Measurements from ENCODE around the gene CASTOR2. TPM values are rescaled to one million over a fixed set of nuclear protein-coding genes. Genes with fewer than 3 reads are reported as not detected.
"Not testable (repeated sequence)": the region's sequence is repeated elsewhere in the genome, so short reads cannot be mapped to it uniquely, and the experiment has no call there.

Gene CASTOR2
- 5.7 and 7.1 TPM in 2 replicates for total RNA-seq

GRCh38 chr7:74964511-74965119 is at the start of gene CASTOR2:
TSS of gene CASTOR2 (plus strand) at chr7:74964705. CDS start at chr7:74964986, 281 bp downstream.
- H3K4me1 Mint-ChIP-seq (ENCODE audit: low read depth); H3K27me3 Mint-ChIP-seq (ENCODE audit: low read depth); H3K36me3 Mint-ChIP-seq (ENCODE audit: low read depth); H3K27ac Mint-ChIP-seq; H3K9me3 Mint-ChIP-seq; intact Hi-C loops (cut with micrococcal nuclease): not testable (repeated sequence)
- peak; percentile 82 for DNase-seq (ENCODE audit: low spot score)
- H3K4me3 Mint-ChIP-seq (ENCODE audit: low read depth), result peak within 1 kb of the TSS; percentile 45

GRCh38 chr7:74922321-74922890 is 42.1 kb upstream of the CASTOR2 start:
- H3K27me3 Mint-ChIP-seq (ENCODE audit: low read depth); DNase-seq (ENCODE audit: low spot score); H3K4me1 Mint-ChIP-seq (ENCODE audit: low read depth); H3K4me3 Mint-ChIP-seq (ENCODE audit: low read depth); H3K27ac Mint-ChIP-seq; H3K9me3 Mint-ChIP-seq; H3K36me3 Mint-ChIP-seq (ENCODE audit: low read depth); intact Hi-C loops (cut with micrococcal nuclease): not testable (repeated sequence)

GRCh38 chr7:74923644-74924043 is 40.9 kb upstream of the CASTOR2 start:
- intact Hi-C loops (cut with micrococcal nuclease); H3K4me1 Mint-ChIP-seq (ENCODE audit: low read depth); H3K4me3 Mint-ChIP-seq (ENCODE audit: low read depth); H3K9me3 Mint-ChIP-seq; H3K27ac Mint-ChIP-seq; H3K36me3 Mint-ChIP-seq (ENCODE audit: low read depth); DNase-seq (ENCODE audit: low spot score); H3K27me3 Mint-ChIP-seq (ENCODE audit: low read depth): not testable (repeated sequence)

GRCh38 chr7:74926968-74927367 is 37.5 kb upstream of the CASTOR2 start:
- H3K4me1 Mint-ChIP-seq (ENCODE audit: low read depth); intact Hi-C loops (cut with micrococcal nuclease); H3K36me3 Mint-ChIP-seq (ENCODE audit: low read depth); H3K9me3 Mint-ChIP-seq; H3K4me3 Mint-ChIP-seq (ENCODE audit: low read depth); H3K27ac Mint-ChIP-seq; DNase-seq (ENCODE audit: low spot score); H3K27me3 Mint-ChIP-seq (ENCODE audit: low read depth): not testable (repeated sequence)

GRCh38 chr7:74931563-74932328 is 32.8 kb upstream of the CASTOR2 start:
- H3K36me3 Mint-ChIP-seq (ENCODE audit: low read depth); intact Hi-C loops (cut with micrococcal nuclease); H3K27ac Mint-ChIP-seq; H3K4me1 Mint-ChIP-seq (ENCODE audit: low read depth); H3K4me3 Mint-ChIP-seq (ENCODE audit: low read depth); H3K9me3 Mint-ChIP-seq; DNase-seq (ENCODE audit: low spot score); H3K27me3 Mint-ChIP-seq (ENCODE audit: low read depth): not testable (repeated sequence)

- H3K36me3 Mint-ChIP-seq (ENCODE audit: low read depth); DNase-seq (ENCODE audit: low spot score); intact Hi-C loops (cut with micrococcal nuclease); H3K27ac Mint-ChIP-seq; H3K9me3 Mint-ChIP-seq; H3K4me3 Mint-ChIP-seq (ENCODE audit: low read depth); H3K4me1 Mint-ChIP-seq (ENCODE audit: low read depth); H3K27me3 Mint-ChIP-seq (ENCODE audit: low read depth): not testable (repeated sequence)
Observed at GRCh38 chr7:74939429-74939828, 25.1 kb upstream of the CASTOR2 start.

- intact Hi-C loops (cut with micrococcal nuclease); DNase-seq (ENCODE audit: low spot score); H3K36me3 Mint-ChIP-seq (ENCODE audit: low read depth); H3K27ac Mint-ChIP-seq; H3K27me3 Mint-ChIP-seq (ENCODE audit: low read depth); H3K4me3 Mint-ChIP-seq (ENCODE audit: low read depth); H3K9me3 Mint-ChIP-seq; H3K4me1 Mint-ChIP-seq (ENCODE audit: low read depth): not testable (repeated sequence)
Observed at GRCh38 chr7:74941302-74942069, 23.0 kb upstream of the CASTOR2 start.

GRCh38 chr7:74943923-74944322 is 20.6 kb upstream of the CASTOR2 start:
- H3K27ac Mint-ChIP-seq; H3K27me3 Mint-ChIP-seq (ENCODE audit: low read depth); intact Hi-C loops (cut with micrococcal nuclease); H3K9me3 Mint-ChIP-seq; H3K4me1 Mint-ChIP-seq (ENCODE audit: low read depth); H3K4me3 Mint-ChIP-seq (ENCODE audit: low read depth); H3K36me3 Mint-ChIP-seq (ENCODE audit: low read depth); DNase-seq (ENCODE audit: low spot score): not testable (repeated sequence)

- DNase-seq (ENCODE audit: low spot score); H3K27ac Mint-ChIP-seq; H3K36me3 Mint-ChIP-seq (ENCODE audit: low read depth); H3K9me3 Mint-ChIP-seq; intact Hi-C loops (cut with micrococcal nuclease); H3K4me3 Mint-ChIP-seq (ENCODE audit: low read depth); H3K27me3 Mint-ChIP-seq (ENCODE audit: low read depth); H3K4me1 Mint-ChIP-seq (ENCODE audit: low read depth): not testable (repeated sequence)
Observed at GRCh38 chr7:74947741-74948140, 16.8 kb upstream of the CASTOR2 start.

GRCh38 chr7:74953774-74954173 is 10.7 kb upstream of the CASTOR2 start:
- DNase-seq (ENCODE audit: low spot score); H3K4me3 Mint-ChIP-seq (ENCODE audit: low read depth); H3K9me3 Mint-ChIP-seq; H3K4me1 Mint-ChIP-seq (ENCODE audit: low read depth); H3K36me3 Mint-ChIP-seq (ENCODE audit: low read depth); H3K27me3 Mint-ChIP-seq (ENCODE audit: low read depth); H3K27ac Mint-ChIP-seq; intact Hi-C loops (cut with micrococcal nuclease): not testable (repeated sequence)

GRCh38 chr7:74958328-74958727 is 6.2 kb upstream of the CASTOR2 start:
- not testable (repeated sequence) for H3K27ac Mint-ChIP-seq

GRCh38 chr7:74963704-74964510 is 598 bp upstream of the CASTOR2 start:
- H3K36me3 Mint-ChIP-seq (ENCODE audit: low read depth); H3K27me3 Mint-ChIP-seq (ENCODE audit: low read depth); H3K9me3 Mint-ChIP-seq; H3K27ac Mint-ChIP-seq; intact Hi-C loops (cut with micrococcal nuclease); H3K4me1 Mint-ChIP-seq (ENCODE audit: low read depth); DNase-seq (ENCODE audit: low spot score): not testable (repeated sequence)
- peak overlapping the region; percentile 45 for H3K4me3 Mint-ChIP-seq (ENCODE audit: low read depth)

More at GRCh38 chr7:74958328-74958727, 6.2 kb upstream of the CASTOR2 start:
- intact Hi-C loops (cut with micrococcal nuclease); H3K4me1 Mint-ChIP-seq (ENCODE audit: low read depth); H3K4me3 Mint-ChIP-seq (ENCODE audit: low read depth); H3K36me3 Mint-ChIP-seq (ENCODE audit: low read depth); H3K9me3 Mint-ChIP-seq; DNase-seq (ENCODE audit: low spot score); H3K27me3 Mint-ChIP-seq (ENCODE audit: low read depth): not testable (repeated sequence)
